ENCODE results near the gene TRIO.

TRIO gene

DNA sequence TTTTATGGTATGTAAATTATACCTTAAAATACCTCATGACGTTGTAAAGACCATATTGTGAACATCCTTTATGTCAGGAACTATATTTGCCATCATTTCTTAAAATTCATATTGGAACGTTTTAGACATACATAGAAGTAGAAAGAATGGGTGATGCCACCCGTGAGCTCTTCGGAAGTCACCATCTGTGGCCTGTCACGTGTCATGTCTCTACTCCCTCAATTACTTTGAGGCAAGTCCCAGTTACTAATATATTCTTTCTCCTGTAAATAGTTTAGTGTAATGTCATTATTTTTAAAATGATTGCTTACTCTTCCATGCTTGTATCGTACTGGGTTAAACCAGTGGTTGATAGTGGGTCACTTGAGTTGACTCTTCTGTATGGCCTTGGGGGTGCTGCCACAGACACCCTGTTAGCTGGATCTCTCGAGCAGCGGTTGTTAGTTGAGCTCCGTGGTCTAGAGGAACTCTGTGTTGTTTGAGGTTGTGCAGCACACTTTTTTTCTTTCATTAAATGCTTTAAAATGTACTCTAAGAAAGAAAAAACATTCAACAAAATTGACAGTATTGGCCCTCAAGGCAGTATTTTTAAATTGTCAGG is 66.2 kb downstream of the TRIO start:
- no peak for TF ChIP-seq SP1 (IDR thresholded peaks at IDR 0.05)
- TF ChIP-seq FOXA1 (IDR thresholded peaks at IDR 0.05) = no peak
- no peak for TF ChIP-seq LEF1 (IDR thresholded peaks at IDR 0.05; ENCODE audit: borderline replicate concordance)
- no peak for TF ChIP-seq TARDBP (IDR thresholded peaks at IDR 0.05)
- POLR2A ChIA-PET = no interaction called here
- CTCF ChIA-PET = no interaction called here
- no peak for DNase-seq (ENCODE audit: extremely low spot score)

DNA sequence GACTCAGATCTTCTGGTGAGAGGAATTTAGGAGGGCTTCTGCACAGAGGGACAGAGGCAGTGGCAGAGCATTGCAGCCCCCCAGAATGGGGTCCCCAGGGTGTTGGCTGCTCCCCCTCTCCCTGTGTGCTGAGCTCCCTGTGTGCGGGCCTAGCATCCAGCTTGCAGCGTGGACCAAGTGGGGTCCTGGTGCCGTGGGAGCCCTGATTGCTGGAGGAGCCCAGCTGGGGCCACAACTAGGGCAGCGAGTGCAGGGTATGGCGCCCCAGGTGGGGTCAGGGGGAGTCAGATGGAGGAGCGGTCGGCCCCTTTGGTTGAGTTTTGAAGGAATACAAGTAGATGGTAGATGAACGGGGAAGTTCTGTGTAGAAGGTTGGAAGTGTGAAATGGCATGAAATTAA is 66.7 kb downstream of the TRIO start:
- ChIA-PET POLR2A (no interaction called here), CTCF (no interaction called here)
- DNase-seq (ENCODE audit: extremely low spot score) = no peak
- TF ChIP-seq HDGF (IDR thresholded peaks at IDR 0.05; ENCODE audit: borderline replicate concordance) (no peak), FOXA1 (IDR thresholded peaks at IDR 0.05) (no peak), BHLHE40 (IDR thresholded peaks at IDR 0.05; ENCODE audit: borderline replicate concordance) (no peak), ELF4 (IDR thresholded peaks at IDR 0.05) (no peak), L3MBTL2 (conservative IDR thresholded peaks at IDR 0.05) (no peak), ZNF384 (IDR thresholded peaks at IDR 0.05) (no peak), LEF1 (IDR thresholded peaks at IDR 0.05; ENCODE audit: borderline replicate concordance) (no peak), SUZ12 (IDR thresholded peaks at IDR 0.05) (no peak), ARNT (IDR thresholded peaks at IDR 0.05) (no peak), FOXK2 (IDR thresholded peaks at IDR 0.05) (no peak), NFRKB (IDR thresholded peaks at IDR 0.05) (no peak), TARDBP (IDR thresholded peaks at IDR 0.05) (no peak), SP1 (IDR thresholded peaks at IDR 0.05) (no peak), CTBP1 (IDR thresholded peaks at IDR 0.05; ENCODE audit: borderline replicate concordance) (no peak), FOXM1 (IDR thresholded peaks at IDR 0.05; ENCODE audit: borderline replicate concordance) (no peak)
- TF ChIP-seq, protein P1, sequence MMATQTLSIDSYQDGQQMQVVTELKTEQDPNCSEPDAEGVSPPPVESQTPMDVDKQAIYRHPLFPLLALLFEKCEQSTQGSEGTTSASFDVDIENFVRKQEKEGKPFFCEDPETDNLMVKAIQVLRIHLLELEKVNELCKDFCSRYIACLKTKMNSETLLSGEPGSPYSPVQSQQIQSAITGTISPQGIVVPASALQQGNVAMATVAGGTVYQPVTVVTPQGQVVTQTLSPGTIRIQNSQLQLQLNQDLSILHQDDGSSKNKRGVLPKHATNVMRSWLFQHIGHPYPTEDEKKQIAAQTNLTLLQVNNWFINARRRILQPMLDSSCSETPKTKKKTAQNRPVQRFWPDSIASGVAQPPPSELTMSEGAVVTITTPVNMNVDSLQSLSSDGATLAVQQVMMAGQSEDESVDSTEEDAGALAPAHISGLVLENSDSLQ (IDR thresholded peaks at IDR 0.05) = no peak

DNA sequence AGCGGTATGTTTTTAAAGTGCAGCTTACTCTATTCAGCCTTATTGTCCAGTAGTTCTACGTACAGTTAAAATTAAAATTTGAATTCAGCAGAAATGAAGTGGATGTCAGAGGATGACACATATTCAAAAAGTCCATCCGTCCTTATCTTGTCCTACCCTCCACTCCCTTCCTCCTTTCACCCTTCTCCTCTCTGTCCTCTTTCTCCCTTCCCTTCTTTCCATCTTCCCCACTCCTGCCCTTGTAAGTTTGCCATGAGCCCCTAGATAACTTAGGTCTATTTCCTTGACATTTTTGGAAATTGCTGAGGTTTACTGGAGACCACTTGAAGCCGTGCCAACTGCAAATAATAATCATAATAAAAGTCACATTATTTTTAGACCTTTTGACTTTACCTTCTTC is 67.6 kb downstream of the TRIO start:
- ChIA-PET CTCF (interaction anchor here (1.3 kb wide), 1 partner anchor 60 kb away, joined by 6 read pairs; no protein-coding TSS in a partner anchor), POLR2A (no interaction called here)
- TF ChIP-seq SUZ12 (IDR thresholded peaks at IDR 0.05) (no peak), BHLHE40 (IDR thresholded peaks at IDR 0.05; ENCODE audit: borderline replicate concordance) (no peak), FOXK2 (IDR thresholded peaks at IDR 0.05) (no peak), SP1 (IDR thresholded peaks at IDR 0.05) (no peak), ARNT (IDR thresholded peaks at IDR 0.05) (no peak)
- no peak for DNase-seq (ENCODE audit: extremely low spot score)

DNA sequence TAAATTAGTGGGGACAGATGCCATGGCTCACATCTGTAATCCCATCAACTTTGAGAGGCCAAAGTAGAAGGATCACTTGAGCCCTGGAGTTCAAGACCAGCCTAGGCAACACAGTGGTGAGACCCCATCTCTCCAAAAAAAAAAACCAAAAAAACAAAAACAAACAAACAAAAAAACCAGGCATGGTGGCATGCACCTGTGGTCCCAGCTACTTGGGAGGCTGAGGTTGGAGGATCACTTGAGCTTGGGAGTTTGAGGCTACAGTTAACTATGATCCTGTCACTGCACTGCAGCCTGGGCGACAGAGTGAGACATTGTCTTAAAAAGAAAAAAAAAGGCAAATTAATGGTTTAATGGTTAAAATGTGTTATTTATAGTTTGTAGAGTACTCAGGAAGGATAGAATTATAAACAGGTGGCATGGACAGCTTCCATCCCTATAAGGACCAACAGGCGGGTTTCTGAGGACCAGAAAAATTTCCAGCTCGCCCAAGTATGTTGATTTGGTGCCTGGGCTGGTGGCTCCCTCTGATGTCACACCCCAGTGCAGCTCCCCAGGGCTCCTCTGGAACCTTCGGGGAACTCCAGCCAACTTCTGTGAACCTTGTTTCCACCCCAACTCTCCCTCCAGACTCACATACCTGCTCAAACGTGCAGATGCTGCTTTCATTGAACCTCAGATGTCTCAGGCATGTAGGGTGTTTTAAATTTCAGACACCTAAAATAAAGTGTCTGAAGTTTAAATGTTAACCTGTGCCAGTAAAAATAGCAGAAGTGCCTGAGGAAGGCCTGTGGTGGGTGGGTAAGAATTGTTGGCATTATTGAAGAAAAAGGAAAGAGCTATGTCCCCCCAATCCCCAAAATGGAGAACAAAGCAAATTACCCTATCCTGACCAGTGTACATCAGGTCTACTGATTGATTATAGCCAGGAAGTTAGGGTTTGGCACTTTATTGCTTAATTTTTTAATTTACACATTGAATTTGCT is 69.0 kb downstream of the TRIO start:
- no peak for DNase-seq (ENCODE audit: extremely low spot score)

DNA sequence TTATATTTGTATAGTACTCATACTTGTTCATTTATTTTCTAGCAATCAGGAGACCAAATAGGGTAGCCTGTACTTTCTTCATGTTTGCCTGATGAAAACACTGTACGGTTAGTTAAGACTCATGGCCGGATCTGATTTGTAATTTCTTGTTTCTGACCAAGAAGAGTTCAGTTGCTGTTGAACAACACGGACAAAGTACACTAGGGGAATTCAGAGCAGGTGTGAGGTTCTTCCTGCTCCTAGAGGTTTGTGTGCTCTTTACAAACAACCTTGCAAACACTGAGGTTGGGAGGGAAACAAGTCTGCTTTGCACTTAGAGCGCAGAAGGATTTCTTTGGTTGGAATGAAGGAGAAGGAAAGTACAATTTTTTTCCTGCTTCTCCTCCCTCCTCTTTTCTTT is 69.7 kb downstream of the TRIO start:
- CTCF ChIA-PET = no interaction called here
- no peak for DNase-seq (ENCODE audit: extremely low spot score)

More for the DNA sequence above, 69.0 kb downstream of the TRIO start:
- CTCF ChIA-PET = interaction anchor here (1.3 kb wide), 1 partner anchor 58 kb away, joined by 6 read pairs; no protein-coding TSS in a partner anchor
- TF ChIP-seq LEF1 (IDR thresholded peaks at IDR 0.05; ENCODE audit: borderline replicate concordance) (no peak), NFRKB (IDR thresholded peaks at IDR 0.05) (no peak), FOXM1 (IDR thresholded peaks at IDR 0.05; ENCODE audit: borderline replicate concordance) (no peak), BHLHE40 (IDR thresholded peaks at IDR 0.05; ENCODE audit: borderline replicate concordance) (no peak), ZNF384 (IDR thresholded peaks at IDR 0.05) (no peak), HDGF (IDR thresholded peaks at IDR 0.05; ENCODE audit: borderline replicate concordance) (no peak), SUZ12 (IDR thresholded peaks at IDR 0.05) (no peak)
- TF ChIP-seq, protein P1 (IDR thresholded peaks at IDR 0.05) = no peak
- POLR2A ChIA-PET = no interaction called here

DNA sequence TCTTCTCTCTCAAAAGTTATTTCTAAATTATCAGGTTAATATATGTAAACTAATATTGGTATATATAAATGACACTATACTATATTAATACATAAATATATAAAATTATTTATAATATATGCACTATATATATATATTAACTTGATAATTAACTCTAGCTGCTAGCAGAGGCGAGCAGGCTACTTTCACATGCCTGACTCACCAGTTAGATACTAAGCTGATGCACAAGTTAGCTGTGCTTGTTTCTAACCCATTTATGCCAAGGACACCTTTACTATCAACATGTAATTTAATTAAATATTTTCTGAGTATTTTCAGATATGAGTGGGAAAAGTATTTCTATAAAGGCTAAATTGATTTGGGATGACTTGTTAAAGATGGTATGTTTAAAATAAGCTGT is 70.1 kb downstream of the TRIO start:
- TF ChIP-seq FOXK2 (IDR thresholded peaks at IDR 0.05) = no peak
- no peak for TF ChIP-seq NFRKB (IDR thresholded peaks at IDR 0.05)
- TF ChIP-seq HDGF (IDR thresholded peaks at IDR 0.05; ENCODE audit: borderline replicate concordance) = no peak
- no peak for TF ChIP-seq TARDBP (IDR thresholded peaks at IDR 0.05)
- no peak for TF ChIP-seq L3MBTL2 (conservative IDR thresholded peaks at IDR 0.05)
- no peak for TF ChIP-seq ARNT (IDR thresholded peaks at IDR 0.05)
- TF ChIP-seq SP1 (IDR thresholded peaks at IDR 0.05) = no peak
- no peak for TF ChIP-seq SUZ12 (IDR thresholded peaks at IDR 0.05)
- POLR2A ChIA-PET = no interaction called here
- DNase-seq (ENCODE audit: extremely low spot score) = no peak

More for the DNA sequence above, 69.7 kb downstream of the TRIO start:
- TF ChIP-seq FOXM1 (IDR thresholded peaks at IDR 0.05; ENCODE audit: borderline replicate concordance) (no peak), TARDBP (IDR thresholded peaks at IDR 0.05) (no peak), ELF4 (IDR thresholded peaks at IDR 0.05) (no peak), CTBP1 (IDR thresholded peaks at IDR 0.05; ENCODE audit: borderline replicate concordance) (no peak), SUZ12 (IDR thresholded peaks at IDR 0.05) (no peak), SP1 (IDR thresholded peaks at IDR 0.05) (no peak), NFRKB (IDR thresholded peaks at IDR 0.05) (no peak)
- POLR2A ChIA-PET = no interaction called here

More for the DNA sequence above, 70.1 kb downstream of the TRIO start:
- CTCF ChIA-PET = no interaction called here
